Measurements from ENCODE around the gene COIL. TPM values are rescaled to one million over a fixed set of nuclear protein-coding genes. Genes with fewer than 3 reads are reported as not detected.

COIL gene
- total and polyA plus RNA-seq, 2 of the 13 experiments (the other 11 are each of a cell fraction or from before 2014, with no cell fraction given), result 8.1 to 29.4 TPM

DNA sequence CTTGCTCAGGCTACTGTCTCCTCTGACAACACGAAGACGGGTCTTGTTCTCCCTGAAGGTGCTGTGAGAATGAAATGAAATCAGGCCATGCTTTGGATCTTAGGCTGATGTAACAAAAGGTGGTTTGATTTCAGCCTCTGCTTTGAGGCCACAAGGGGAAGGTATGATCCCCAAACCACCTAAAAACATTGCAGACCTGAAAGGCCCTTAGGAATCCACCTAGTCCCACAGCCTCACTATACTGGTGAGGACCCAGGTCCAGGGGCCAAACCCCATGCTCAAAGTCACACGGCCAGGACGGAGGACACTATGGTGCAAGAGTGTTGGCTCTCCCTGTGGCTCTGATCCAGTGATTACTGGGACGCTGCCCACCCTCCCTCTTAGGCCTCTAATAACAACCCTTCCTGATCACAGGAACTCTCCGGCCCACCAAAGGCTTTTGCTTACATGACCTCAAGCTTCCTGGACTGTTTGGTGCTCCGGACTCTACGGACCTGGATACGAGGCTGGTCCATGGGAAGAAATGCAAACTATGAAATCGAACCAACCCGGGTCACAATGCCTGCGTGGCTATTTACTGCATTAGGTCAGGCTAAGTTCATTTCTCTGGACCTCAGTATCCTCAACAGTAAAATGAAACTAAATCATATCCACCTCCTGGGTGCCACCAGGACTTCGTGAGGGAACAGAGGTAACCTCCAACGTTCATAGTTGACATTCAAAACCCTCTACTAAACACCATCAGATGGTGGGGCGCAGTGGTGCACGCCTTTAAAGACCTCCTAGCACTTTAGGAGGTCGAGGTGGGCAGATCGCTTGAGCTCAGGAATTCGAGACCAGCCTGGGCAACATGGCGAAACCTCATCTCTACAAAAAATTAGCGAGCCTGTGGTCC, 48.5 kb downstream of the COIL start:
- WGBS (ENCODE audit: low lambda C conversion rate), result 13% methylated on average over 16 of the region's 21 CpGs
- 0 out of 2 replicates have a peak, but pooled peaks have one; percentile 40 for TF ChIP-seq ZBTB21 (CRISPR knock-in tag; IDR thresholded peaks at IDR 0.05)
- TF ChIP-seq, protein P1, sequence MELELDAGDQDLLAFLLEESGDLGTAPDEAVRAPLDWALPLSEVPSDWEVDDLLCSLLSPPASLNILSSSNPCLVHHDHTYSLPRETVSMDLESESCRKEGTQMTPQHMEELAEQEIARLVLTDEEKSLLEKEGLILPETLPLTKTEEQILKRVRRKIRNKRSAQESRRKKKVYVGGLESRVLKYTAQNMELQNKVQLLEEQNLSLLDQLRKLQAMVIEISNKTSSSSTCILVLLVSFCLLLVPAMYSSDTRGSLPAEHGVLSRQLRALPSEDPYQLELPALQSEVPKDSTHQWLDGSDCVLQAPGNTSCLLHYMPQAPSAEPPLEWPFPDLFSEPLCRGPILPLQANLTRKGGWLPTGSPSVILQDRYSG (CRISPR knock-in tag; IDR thresholded peaks at IDR 0.05), result no peak
- no peak; the same call in none of the 2 replicates for TF ChIP-seq HOXA3 (CRISPR knock-in tag; IDR thresholded peaks at IDR 0.05)
- TF ChIP-seq SRSF4 (IDR thresholded peaks at IDR 0.05; ENCODE audit: low read depth, low read length, poor library complexity, severe bottlenecking), result no peak
- TF ChIP-seq, protein P2, sequence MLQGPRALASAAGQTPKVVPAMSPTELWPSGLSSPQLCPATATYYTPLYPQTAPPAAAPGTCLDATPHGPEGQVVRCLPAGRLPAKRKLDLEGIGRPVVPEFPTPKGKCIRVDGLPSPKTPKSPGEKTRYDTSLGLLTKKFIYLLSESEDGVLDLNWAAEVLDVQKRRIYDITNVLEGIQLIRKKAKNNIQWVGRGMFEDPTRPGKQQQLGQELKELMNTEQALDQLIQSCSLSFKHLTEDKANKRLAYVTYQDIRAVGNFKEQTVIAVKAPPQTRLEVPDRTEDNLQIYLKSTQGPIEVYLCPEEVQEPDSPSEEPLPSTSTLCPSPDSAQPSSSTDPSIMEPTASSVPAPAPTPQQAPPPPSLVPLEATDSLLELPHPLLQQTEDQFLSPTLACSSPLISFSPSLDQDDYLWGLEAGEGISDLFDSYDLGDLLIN (CRISPR knock-in tag; IDR thresholded peaks at IDR 0.05; ENCODE audit: borderline replicate concordance), result 0 out of 2 replicates have a peak, but pooled peaks have one; percentile 36
- peak; percentile 30; the same call in 1 of the 2 replicates for TF ChIP-seq ZBTB7B (CRISPR knock-in tag; IDR thresholded peaks at IDR 0.05)
- 0 out of 2 replicates have a peak, but pooled peaks have one; percentile 14 for TF ChIP-seq RFX5 (IDR thresholded peaks at IDR 0.05; ENCODE audit: low read depth, low read length)
- TF ChIP-seq CBX2 (IDR thresholded peaks at IDR 0.05; ENCODE audit: low read depth, low read length), result no peak
- 0 out of 2 replicates have a peak, but pooled peaks have one; percentile 45 for TF ChIP-seq CBX2 (CRISPR knock-in tag; IDR thresholded peaks at IDR 0.05; ENCODE audit: low read depth)
- TF ChIP-seq, protein P3, sequence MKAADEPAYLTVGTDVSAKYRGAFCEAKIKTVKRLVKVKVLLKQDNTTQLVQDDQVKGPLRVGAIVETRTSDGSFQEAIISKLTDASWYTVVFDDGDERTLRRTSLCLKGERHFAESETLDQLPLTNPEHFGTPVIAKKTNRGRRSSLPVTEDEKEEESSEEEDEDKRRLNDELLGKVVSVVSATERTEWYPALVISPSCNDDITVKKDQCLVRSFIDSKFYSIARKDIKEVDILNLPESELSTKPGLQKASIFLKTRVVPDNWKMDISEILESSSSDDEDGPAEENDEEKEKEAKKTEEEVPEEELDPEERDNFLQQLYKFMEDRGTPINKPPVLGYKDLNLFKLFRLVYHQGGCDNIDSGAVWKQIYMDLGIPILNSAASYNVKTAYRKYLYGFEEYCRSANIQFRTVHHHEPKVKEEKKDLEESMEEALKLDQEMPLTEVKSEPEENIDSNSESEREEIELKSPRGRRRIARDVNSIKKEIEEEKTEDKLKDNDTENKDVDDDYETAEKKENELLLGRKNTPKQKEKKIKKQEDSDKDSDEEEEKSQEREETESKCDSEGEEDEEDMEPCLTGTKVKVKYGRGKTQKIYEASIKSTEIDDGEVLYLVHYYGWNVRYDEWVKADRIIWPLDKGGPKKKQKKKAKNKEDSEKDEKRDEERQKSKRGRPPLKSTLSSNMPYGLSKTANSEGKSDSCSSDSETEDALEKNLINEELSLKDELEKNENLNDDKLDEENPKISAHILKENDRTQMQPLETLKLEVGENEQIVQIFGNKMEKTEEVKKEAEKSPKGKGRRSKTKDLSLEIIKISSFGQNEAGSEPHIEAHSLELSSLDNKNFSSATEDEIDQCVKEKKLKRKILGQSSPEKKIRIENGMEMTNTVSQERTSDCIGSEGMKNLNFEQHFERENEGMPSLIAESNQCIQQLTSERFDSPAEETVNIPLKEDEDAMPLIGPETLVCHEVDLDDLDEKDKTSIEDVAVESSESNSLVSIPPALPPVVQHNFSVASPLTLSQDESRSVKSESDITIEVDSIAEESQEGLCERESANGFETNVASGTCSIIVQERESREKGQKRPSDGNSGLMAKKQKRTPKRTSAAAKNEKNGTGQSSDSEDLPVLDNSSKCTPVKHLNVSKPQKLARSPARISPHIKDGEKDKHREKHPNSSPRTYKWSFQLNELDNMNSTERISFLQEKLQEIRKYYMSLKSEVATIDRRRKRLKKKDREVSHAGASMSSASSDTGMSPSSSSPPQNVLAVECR (CRISPR knock-in tag; IDR thresholded peaks at IDR 0.05; ENCODE audit: borderline replicate concordance), result no peak
- TF ChIP-seq, protein P4, sequence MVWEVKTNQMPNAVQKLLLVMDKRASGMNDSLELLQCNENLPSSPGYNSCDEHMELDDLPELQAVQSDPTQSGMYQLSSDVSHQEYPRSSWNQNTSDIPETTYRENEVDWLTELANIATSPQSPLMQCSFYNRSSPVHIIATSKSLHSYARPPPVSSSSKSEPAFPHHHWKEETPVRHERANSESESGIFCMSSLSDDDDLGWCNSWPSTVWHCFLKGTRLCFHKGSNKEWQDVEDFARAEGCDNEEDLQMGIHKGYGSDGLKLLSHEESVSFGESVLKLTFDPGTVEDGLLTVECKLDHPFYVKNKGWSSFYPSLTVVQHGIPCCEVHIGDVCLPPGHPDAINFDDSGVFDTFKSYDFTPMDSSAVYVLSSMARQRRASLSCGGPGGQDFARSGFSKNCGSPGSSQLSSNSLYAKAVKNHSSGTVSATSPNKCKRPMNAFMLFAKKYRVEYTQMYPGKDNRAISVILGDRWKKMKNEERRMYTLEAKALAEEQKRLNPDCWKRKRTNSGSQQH (CRISPR knock-in tag; IDR thresholded peaks at IDR 0.05; ENCODE audit: low read depth), result 0 out of 2 replicates have a peak, but pooled peaks have one; percentile 32
- TF ChIP-seq ZKSCAN8 (CRISPR knock-in tag; IDR thresholded peaks at IDR 0.05; ENCODE audit: borderline replicate concordance), result 0 out of 2 replicates have a peak, but pooled peaks have one; percentile 18
- TF ChIP-seq PLRG1 (conservative IDR thresholded peaks at IDR 0.05), result no peak

More for the DNA sequence above, 48.5 kb downstream of the COIL start:
- peaks cover 52% of the 10 kb centered on the region for H3K4me1 ChIP-seq (ENCODE audit: insufficient read depth, low read length)
- peaks cover 19% of the 10 kb centered on the region for H4K20me1 ChIP-seq (ENCODE audit: insufficient read depth, low read length)
- H3K9ac ChIP-seq (ENCODE audit: insufficient read depth, low read depth, low read length), result peak overlapping the region; percentile 88
- peak overlapping the region; percentile 94 for H3K4me2 ChIP-seq (ENCODE audit: low read depth, low read length)
- peaks cover 49% of the 10 kb centered on the region for H3K79me2 ChIP-seq (ENCODE audit: insufficient read depth, low read length)
- DNase-seq (ENCODE audit: low spot score) (peak; percentile 57), FAIRE-seq (no peak), ATAC-seq (peak; percentile 24)
- H2AFZ ChIP-seq (ENCODE audit: low read length), result no peak overlapping the region
- peak overlapping the region; percentile 85 for H3K27ac ChIP-seq (ENCODE audit: extremely low read length, insufficient read depth, low read length)
- CTCF ChIA-PET (ENCODE audit: low intra/inter-chr PET ratio, low total read pairs), result interaction anchor here (0.9 kb wide), 1 partner anchor 28 kb away, joined by 3 read pairs; no protein-coding TSS in a partner anchor
- in situ Hi-C loops (cut with HindIII; ENCODE audit: extremely low pct_ligation_motif_present, low pct_unique_long_range_greater_than_20kb), result no loop called here
- no peaks in the 10 kb centered on the region for H3K9me3 ChIP-seq (ENCODE audit: low read length)
- H3K4me3 ChIP-seq (replicated peaks in 1 of 3; ENCODE audit: insufficient read depth in 1 of 3, low read depth in 2 of 3, low read length in 3 of 3), result peak overlapping the region; percentile 96 to 98 (median 98)
- BruUV-seq (replicated peaks), result no TSS peak
- H3K27me3 ChIP-seq (ENCODE audit: control insufficient read depth in 1 of 2, insufficient read depth in 2 of 2, low read length in 2 of 2), result no peaks in the 10 kb centered on the region; a peak in 1 of 5 replicates
- intact Hi-C loops (cut with micrococcal nuclease; ENCODE audit: unreplicated experiment), result no loop called here
- peaks cover 9 to 19% of the 10 kb centered on the region in 2 experiments for H3K36me3 ChIP-seq (replicated peaks in 1 of 2; ENCODE audit: control insufficient read depth in 1 of 2, insufficient read depth in 2 of 2, low read length in 2 of 2)
- POLR2A ChIA-PET, result interaction anchor here (0.6 to 2.7 kb wide), 5 partner anchors 12 to 48 kb away, joined by 3 to 28 read pairs (median 15); partner anchors contain the start of gene COIL
